Immature natural killer cell (primary cell): ENCODE results near the gene SERINC5. TPM values are rescaled to one million over a fixed set of nuclear protein-coding genes. Genes with fewer than 3 reads are reported as not detected.
"Not testable (repeated sequence)": the region's sequence is repeated elsewhere in the genome, so short reads cannot be mapped to it uniquely, and the experiment has no call there.

ENCODE experiments used
- DNase-seq, 3 donors: peaks; one replicate each; pipeline ENCODE4 v3.0.0; 2022; ENCODE audit warnings: mixed read lengths in 1 of 3
- H3K27ac Mint-ChIP-seq, 6 donors: one replicate each; pipeline ENCODE4 v1.8.0; 2020; ENCODE audit warnings: mixed read lengths in 6 of 6, mild to moderate bottlenecking in 5 of 6, inconsistent platforms in 4 of 6, moderate library complexity in 3 of 6
- H3K27me3 Mint-ChIP-seq, 3 donors: one replicate each; pipeline ENCODE4 v1.8.0; 2020 to 2021; ENCODE audit warnings: low read depth in 3 of 3, mild to moderate bottlenecking in 3 of 3, mixed read lengths in 3 of 3, moderate library complexity in 3 of 3, inconsistent platforms in 1 of 3
- H3K36me3 Mint-ChIP-seq, 3 donors: one replicate each; pipeline ENCODE4 v1.8.0; 2020; ENCODE audit warnings: mixed read lengths in 3 of 3, inconsistent platforms in 2 of 3, mild to moderate bottlenecking in 2 of 3
- H3K4me1 Mint-ChIP-seq, 2 donors: one replicate each; pipeline ENCODE4 v1.8.0; 2020; ENCODE audit warnings: inconsistent platforms in 2 of 2, mild to moderate bottlenecking in 2 of 2, mixed read lengths in 2 of 2, moderate library complexity in 1 of 2
- H3K4me3 Mint-ChIP-seq, 5 donors: one replicate each; pipeline ENCODE4 v1.8.0; 2020; ENCODE audit warnings: mild to moderate bottlenecking in 5 of 5, mixed read lengths in 5 of 5, inconsistent platforms in 3 of 5, moderate library complexity in 3 of 5
- H3K9me3 Mint-ChIP-seq, 6 donors: one replicate each; pipeline ENCODE4 v1.8.0; 2020; ENCODE audit warnings: mild to moderate bottlenecking in 6 of 6, mixed read lengths in 6 of 6, inconsistent platforms in 4 of 6, moderate library complexity in 3 of 6
- polyA plus RNA-seq, 3 donors: library from polyadenylated mRNA; unstranded; fragments of 300-500 nt; fragmentation: Illumina TruSeq; gene quantifications; one replicate each; pipeline ENCODE4 v1.2.3, GENCODE V29; 2021

SERINC5 gene
- polyA plus RNA-seq, 3 donors from 2014 or later = 0.69 to 2.3 (median 1.1) TPM

DNA sequence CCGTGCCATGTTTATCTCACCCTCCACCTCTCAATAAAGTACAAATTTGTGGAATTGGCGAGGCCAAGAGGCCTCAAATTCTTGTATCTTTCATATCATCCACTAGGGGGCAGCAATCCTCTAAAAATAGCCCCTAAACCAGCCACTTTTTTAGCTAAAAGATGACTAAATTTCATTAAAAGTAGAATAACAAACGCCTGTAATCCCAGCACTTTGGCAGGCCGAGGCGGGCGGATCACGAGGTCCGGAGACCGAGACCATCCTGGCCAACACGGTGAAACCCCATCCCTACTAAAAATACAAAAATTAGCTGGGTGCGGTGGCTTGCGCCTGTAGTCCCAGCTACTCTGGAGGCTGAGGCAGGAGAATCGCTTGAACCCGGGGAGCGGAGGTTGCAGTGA lies 164.1 kb downstream of the SERINC5 start:
- not testable (repeated sequence) for H3K4me1 Mint-ChIP-seq, H3K9me3 Mint-ChIP-seq, H3K36me3 Mint-ChIP-seq, H3K4me3 Mint-ChIP-seq, H3K27ac Mint-ChIP-seq, H3K27me3 Mint-ChIP-seq
- peak; percentile 42 to 54 (median 47) for DNase-seq

DNA sequence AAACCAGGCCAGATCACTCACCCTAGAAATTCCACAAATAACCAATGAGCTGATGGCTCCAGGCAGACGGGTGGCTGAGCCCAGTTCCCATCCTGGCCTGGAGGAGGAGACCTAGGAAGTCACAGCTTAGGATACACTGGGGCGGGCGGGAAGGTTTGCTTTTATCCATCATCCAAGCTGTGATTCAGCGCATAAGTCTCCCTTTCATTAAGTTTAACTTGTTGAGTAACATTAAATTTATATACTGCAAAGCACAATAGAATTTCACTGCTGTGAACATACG lies 165.0 kb downstream of the SERINC5 start:
- Mint-ChIP-seq H3K4me1 (no peaks in the 10 kb centered on the region), H3K27me3 (peaks cover 0 to 4% (median 2%) of the 10 kb centered on the region in 3 donors), H3K36me3 (no peaks in the 10 kb centered on the region), H3K27ac (no peak overlapping the region), H3K9me3 (no peaks in the 10 kb centered on the region), H3K4me3 (no peak overlapping the region)
- DNase-seq = no peak

DNA sequence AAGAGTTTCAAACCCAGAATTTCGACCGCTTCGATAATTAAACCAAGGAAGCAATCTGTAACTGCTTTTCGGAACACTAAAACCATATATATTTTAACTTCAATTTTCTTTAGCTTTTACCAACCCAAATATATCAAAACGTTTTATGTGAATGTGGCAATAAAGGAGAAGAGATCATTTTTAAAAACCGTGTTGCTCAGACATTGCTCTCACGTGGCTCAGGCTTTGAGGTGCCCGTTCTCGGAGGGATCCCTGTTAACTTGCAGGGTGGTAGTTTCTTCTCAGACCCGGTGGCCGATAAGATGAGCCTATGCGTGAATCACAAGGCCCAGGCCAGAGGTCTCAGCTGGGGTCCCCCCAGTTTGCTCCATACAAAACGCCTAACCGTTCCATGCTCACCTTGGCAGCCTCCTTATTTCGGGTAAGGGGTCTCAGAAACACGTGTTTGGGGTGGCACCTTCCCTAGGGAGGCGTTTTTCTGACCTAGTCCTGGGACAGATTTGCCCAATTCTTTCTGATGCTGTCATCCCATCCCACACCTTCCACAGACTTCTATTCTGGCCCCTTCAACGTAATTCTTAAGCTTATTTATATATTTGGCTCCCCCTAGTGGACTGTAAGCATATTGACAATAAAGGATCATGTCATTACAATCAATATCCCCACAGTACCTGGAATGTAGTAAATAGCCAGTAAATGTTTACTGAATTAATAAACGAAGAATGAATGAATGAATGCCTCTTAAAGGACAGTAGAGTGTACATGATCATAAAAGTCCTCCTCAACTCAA lies 172.6 kb downstream of the SERINC5 start:
- Mint-ChIP-seq H3K4me1 (peaks cover 11 to 21% of the 10 kb centered on the region in 2 donors), H3K27ac (peak overlapping the region; percentile 67 to 89 (median 77)), H3K27me3 (peaks cover 0 to 2% (median 2%) of the 10 kb centered on the region in 3 donors), H3K36me3 (no peaks in the 10 kb centered on the region), H3K4me3 (peak overlapping the region; percentile 78 to 93 (median 83)), H3K9me3 (no peaks in the 10 kb centered on the region)
- DNase-seq = peak; percentile 40 to 51 (median 44)

DNA sequence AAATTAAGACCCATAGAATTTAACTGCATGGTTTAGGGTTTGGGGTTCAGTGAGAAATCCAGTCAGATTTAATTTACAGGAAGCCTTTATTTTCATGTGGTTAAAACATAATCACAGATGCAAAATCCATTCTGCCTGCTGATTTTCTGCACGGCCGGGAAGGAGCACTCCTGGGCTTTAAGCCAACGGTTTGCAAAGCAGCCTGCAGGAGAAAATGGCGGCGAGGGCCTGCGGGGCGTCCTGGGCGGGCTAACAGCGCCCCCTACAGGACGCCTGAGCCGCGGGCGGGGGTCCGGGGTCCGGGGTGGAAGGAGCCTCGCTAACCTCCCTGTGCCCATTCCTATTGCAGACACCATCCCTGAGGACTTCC lies 173.1 kb downstream of the SERINC5 start:
- DNase-seq = peak; percentile 16 to 57 (median 39)
- no peaks in the 10 kb centered on the region for H3K36me3 Mint-ChIP-seq
- H3K27me3 Mint-ChIP-seq = peaks cover 0 to 4% (median 2%) of the 10 kb centered on the region in 3 donors
- peaks cover 11 to 21% of the 10 kb centered on the region in 2 donors for H3K4me1 Mint-ChIP-seq
- no peaks in the 10 kb centered on the region for H3K9me3 Mint-ChIP-seq
- peak overlapping the region; percentile 78 to 93 (median 83) for H3K4me3 Mint-ChIP-seq
- peak overlapping the region in 3 of 6 donors; percentile 67 to 89 (median 69) for H3K27ac Mint-ChIP-seq

DNA sequence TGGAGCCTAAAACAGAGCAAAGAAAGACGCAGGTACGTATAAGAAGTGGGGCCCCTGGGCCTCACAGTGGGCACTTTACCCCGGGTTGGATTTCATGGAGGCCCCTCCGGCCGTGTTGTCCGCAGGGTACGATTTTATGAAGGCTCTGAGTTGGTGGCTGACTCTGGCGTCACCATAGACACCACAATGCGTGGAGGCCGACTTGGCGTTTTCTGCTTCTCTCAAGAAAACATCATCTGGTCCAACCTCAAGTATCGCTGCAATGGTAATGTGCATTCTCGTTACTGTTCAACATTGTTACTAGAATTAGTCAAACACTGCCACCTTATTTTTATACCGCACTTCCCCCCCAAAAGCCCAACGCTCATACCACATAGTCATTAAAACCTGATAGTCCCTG lies 173.6 kb downstream of the SERINC5 start:
- no peaks in the 10 kb centered on the region for H3K9me3 Mint-ChIP-seq
- peaks cover 11 to 21% of the 10 kb centered on the region in 2 donors for H3K4me1 Mint-ChIP-seq
- H3K27ac Mint-ChIP-seq = peak overlapping the region in 2 of 6 donors; percentile 29 to 55
- H3K4me3 Mint-ChIP-seq = peak overlapping the region; percentile 78 to 93 (median 83)
- DNase-seq = no peak
- H3K27me3 Mint-ChIP-seq = peaks cover 2 to 4% (median 3%) of the 10 kb centered on the region in 3 donors
- H3K36me3 Mint-ChIP-seq = no peaks in the 10 kb centered on the region

DNA sequence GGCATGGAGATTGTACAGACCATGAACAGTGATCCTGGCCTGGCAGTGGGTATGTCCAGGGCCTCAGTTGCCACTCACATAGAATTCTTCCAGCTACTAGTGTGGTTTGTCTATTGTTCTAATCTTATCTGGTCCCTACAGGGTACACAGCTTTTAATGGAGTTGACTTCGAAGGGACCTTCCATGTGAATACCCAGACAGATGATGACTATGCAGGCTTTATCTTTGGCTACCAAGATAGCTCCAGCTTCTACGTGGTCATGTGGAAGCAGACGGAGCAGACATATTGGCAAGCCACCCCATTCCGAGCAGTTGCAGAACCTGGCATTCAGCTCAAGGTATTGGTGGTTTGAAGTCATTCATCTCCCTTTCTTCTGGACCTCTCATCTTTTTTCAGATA lies 176.9 kb downstream of the SERINC5 start:
- H3K27me3 Mint-ChIP-seq = peaks cover 0 to 4% (median 3%) of the 10 kb centered on the region in 3 donors
- no peak overlapping the region for H3K27ac Mint-ChIP-seq
- peaks cover 11 to 21% of the 10 kb centered on the region in 2 donors for H3K4me1 Mint-ChIP-seq
- no peak overlapping the region for H3K4me3 Mint-ChIP-seq
- H3K36me3 Mint-ChIP-seq = no peaks in the 10 kb centered on the region
- no peak for DNase-seq
- H3K9me3 Mint-ChIP-seq = no peaks in the 10 kb centered on the region

DNA sequence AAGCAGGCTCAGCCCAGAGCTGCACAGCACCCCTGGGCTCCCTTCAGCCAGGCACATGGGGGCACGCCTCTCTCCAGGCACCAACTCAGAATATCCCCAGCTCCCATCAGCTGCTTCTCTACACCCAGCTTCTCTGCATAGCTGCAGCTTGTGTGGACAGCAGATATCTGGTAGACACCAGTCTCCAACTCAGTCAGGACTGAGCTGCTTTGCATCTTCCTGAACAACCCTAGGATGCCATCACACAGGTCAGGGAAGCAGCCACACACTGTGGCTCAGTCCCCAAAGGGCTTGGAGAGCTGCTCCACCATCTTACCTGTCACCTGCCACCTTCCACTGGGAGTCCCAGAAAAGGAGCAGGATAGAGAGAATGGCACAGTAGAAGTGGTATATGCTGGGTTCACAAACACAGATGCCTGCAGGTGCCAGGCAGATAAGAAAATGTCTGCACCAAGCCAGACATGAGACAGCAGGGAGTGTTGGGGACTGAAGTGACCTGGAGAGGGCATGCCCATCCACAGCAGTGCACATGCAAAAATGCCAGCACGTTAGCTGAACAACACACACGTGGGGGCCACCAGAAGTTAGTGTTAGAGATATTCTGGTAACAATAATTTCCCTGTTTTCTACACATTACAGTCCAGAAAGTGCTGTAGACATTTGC lies 178.7 kb downstream of the SERINC5 start:
- H3K4me1 Mint-ChIP-seq = peaks cover 0 to 4% of the 10 kb centered on the region in 2 donors
- no peaks in the 10 kb centered on the region for H3K9me3 Mint-ChIP-seq
- H3K36me3 Mint-ChIP-seq = no peaks in the 10 kb centered on the region
- no peak overlapping the region for H3K27ac Mint-ChIP-seq
- DNase-seq = no peak
- H3K4me3 Mint-ChIP-seq = no peak overlapping the region
- H3K27me3 Mint-ChIP-seq = peaks cover 0 to 4% (median 3%) of the 10 kb centered on the region in 3 donors

DNA sequence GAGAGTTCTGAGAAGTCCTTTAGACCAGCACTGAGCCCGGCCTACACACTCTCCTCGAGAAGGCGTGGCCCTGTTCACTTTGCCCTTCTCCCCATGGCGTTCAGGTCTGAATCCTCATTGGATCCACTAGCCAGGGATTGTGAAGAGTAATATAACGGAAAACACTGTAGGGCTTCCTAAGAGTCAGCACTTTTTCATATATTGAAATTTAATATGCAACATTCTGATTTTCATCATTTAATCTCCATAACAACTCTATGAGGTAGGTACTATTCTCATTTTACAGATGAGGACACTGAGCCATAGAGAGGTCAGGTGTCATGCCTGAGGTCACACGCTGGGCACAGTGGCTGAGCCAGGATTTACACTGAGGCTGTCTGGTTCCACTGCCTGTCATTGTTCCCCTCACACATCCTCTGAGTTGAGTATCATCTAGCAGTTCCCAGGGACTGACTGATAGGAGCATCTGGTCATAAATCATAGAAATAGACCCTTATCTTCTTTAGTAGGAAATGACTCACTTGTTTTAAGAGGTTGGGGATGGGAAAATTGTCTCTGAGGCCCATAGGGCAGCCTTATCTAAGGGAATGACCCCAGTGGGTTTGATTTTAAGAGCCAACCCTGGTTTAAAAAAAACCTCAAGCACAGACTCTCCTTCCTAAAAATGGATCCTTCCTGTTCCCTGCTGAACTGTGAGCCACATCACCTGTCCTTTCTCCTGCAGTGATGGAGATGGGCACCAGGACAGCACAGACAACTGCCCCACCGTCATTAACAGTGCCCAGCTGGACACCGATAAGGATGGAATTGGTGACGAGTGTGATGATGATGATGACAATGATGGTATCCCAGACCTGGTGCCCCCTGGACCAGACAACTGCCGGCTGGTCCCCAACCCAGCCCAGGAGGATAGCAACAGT lies 179.5 kb downstream of the SERINC5 start:
- H3K36me3 Mint-ChIP-seq = no peaks in the 10 kb centered on the region
- no peak overlapping the region for H3K27ac Mint-ChIP-seq
- no peaks in the 10 kb centered on the region for H3K9me3 Mint-ChIP-seq
- no peak for DNase-seq
- H3K4me3 Mint-ChIP-seq = no peak overlapping the region
- no peaks in the 10 kb centered on the region for H3K4me1 Mint-ChIP-seq
- H3K27me3 Mint-ChIP-seq = peaks cover 0 to 4% (median 3%) of the 10 kb centered on the region in 3 donors

DNA sequence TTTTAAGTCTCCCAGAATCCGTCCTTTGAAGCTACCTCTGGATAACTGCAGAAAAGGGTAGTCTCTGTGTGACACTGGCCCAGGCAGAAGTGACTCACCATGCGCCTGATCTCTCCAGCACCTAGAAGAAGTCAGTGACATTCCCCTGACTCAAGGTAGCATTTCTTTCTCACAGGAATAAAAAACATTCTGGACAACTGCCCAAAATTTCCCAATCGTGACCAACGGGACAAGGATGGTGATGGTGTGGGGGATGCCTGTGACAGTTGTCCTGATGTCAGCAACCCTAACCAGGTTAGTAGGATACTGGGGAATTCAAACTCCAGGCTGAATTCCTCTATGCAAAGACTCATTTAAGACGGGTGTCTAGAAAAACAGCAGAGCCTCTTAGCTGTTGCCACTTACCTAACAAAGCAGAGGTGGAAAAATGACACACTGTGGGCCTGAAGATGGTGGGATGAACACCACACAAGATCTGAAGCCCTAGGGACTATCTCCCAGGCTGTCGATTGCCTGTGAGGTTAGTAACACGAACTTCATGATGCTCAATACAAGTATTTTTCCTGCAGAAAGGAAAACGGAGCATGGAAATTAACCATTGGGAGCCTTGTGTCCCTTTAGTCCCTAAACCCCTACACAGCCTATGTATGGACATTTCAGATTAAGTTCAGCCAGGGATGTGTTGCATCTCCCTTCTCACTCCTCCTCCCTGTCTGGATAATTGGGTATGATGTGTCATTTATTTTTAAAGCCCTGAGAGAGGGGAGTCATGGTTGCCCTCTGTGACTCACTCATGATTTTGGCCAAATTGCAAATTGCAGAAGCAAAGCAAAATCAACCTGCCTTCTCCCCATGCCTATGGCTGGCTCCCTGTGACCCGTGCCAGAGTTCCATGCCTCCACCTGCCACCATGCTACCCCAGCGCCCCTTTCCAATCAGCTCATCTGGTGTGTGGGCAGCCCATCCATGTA lies 183.5 kb downstream of the SERINC5 start:
- no peak for DNase-seq
- no peaks in the 10 kb centered on the region for H3K36me3 Mint-ChIP-seq
- no peak overlapping the region for H3K4me3 Mint-ChIP-seq
- H3K27ac Mint-ChIP-seq = no peak overlapping the region
- peaks cover 0 to 4% (median 2%) of the 10 kb centered on the region in 3 donors for H3K27me3 Mint-ChIP-seq
- H3K9me3 Mint-ChIP-seq = no peaks in the 10 kb centered on the region
- H3K4me1 Mint-ChIP-seq = no peaks in the 10 kb centered on the region

DNA sequence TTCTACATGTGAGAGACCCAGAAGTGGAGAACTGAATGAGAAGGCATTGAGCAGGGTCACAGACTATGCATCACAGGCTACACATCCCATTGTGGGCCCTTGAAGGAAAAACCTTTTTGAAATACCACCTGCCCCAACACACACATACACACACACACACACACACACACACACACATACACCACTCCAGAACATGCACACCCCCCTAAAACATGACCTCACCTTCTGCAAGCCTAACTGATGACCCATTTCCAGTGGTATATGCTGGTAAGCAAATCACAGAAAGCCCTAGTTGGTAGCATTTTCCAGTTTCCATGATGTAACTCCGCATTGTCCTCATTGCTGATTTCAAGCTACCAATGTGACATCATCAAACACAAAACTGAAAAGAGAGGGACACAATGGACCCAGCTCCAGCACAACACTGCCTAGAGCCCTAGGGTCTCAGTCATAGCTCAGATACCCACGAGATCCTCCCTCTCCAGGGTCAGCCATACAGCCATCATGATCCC lies 184.3 kb downstream of the SERINC5 start:
- no peak overlapping the region for H3K27ac Mint-ChIP-seq
- H3K27me3 Mint-ChIP-seq = peaks cover 0 to 3% (median 2%) of the 10 kb centered on the region in 3 donors
- H3K36me3 Mint-ChIP-seq = no peaks in the 10 kb centered on the region
- no peaks in the 10 kb centered on the region for H3K4me1 Mint-ChIP-seq
- DNase-seq = no peak
- H3K9me3 Mint-ChIP-seq = no peaks in the 10 kb centered on the region
- no peak overlapping the region for H3K4me3 Mint-ChIP-seq

DNA sequence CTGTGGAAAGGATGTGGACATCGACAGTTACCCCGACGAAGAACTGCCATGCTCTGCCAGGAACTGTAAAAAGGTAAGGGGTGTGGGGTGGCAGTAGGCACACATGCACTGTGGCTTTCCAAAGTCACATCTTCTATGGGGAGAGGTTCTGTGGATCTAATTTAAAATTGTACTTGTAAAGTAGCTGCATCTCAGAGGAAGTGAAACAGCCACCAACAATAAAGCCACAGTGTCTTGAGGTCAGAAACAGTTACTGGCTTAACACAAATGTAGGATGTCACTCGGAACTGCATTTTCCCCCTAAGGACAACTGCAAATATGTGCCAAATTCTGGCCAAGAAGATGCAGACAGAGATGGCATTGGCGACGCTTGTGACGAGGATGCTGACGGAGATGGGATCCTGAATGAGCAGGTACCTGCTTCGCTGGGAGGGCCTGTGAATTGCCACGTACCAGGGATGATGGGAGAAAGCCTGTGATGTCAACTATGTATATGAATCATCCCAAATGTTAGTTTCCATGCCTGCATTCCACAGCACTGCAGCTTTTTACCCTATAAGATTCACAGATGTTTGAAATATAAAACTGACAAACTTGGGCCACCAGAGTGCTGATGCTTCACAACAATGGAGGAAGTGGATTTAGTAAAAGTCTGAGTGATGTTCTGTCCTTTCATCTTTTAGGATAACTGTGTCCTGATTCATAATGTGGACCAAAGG lies 185.4 kb downstream of the SERINC5 start:
- Mint-ChIP-seq H3K9me3 (no peaks in the 10 kb centered on the region), H3K4me3 (no peak overlapping the region), H3K27me3 (peaks cover 0 to 3% (median 2%) of the 10 kb centered on the region in 3 donors), H3K4me1 (no peaks in the 10 kb centered on the region), H3K27ac (no peak overlapping the region), H3K36me3 (no peaks in the 10 kb centered on the region)
- no peak for DNase-seq

DNA sequence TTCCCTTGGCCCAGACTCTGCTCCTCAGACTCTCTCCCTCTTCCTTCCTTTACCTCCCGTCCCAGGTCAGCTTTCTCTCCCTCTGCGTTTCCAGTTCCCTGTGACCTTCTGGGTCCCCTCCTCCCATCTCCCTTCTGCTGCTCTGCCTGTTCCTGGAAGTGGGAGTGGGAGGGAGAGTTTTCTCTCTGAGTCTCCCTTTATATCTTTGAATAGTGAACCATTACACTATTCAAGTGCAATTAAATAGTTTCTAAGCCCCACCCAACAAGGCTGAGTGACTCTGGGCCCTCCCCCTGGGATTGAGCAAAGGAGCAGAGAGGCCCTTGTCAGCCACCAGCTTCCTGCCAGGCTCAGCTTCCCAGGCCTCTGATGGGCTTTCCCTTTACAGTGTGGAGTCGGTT lies 185.9 kb downstream of the SERINC5 start:
- Mint-ChIP-seq H3K27ac (no peak overlapping the region), H3K4me3 (no peak overlapping the region), H3K4me1 (no peaks in the 10 kb centered on the region), H3K9me3 (no peaks in the 10 kb centered on the region), H3K36me3 (no peaks in the 10 kb centered on the region), H3K27me3 (peaks cover 0 to 3% (median 2%) of the 10 kb centered on the region in 3 donors)
- DNase-seq = no peak
